Left ventricle myocardium inferior (tissue), 1 donor: ENCODE data around the gene UPF1. TPM values are rescaled to one million over a fixed set of nuclear protein-coding genes. Genes with fewer than 3 reads are reported as not detected.

Experiments used
- DNase-seq: peaks from one replicate; pipeline ENCODE4 v3.0.0-alpha.2; 2020
- H3K27ac ChIP-seq: fragments of 200-600 bp; replicated peaks from 2 replicates; pipeline ENCODE4 v1.8.0; 2021
- H3K27me3 ChIP-seq: fragments of 200-600 bp; 2 replicates; pipeline ENCODE4 v1.8.0; 2021; ENCODE audit warnings: low read depth
- H3K36me3 ChIP-seq: fragments of 200-600 bp; 2 replicates; pipeline ENCODE4 v1.8.0; 2021
- H3K4me1 ChIP-seq: fragments of 200-600 bp; 2 replicates; pipeline ENCODE4 v1.8.0; 2021
- H3K4me3 ChIP-seq: fragments of 200-600 bp; 2 replicates; pipeline ENCODE4 v1.8.0; 2021; ENCODE audit warnings: mild to moderate bottlenecking, moderate library complexity
- H3K9me3 ChIP-seq: fragments of 200-600 bp; replicated peaks from 2 replicates; pipeline ENCODE4 v1.8.0; 2021
- CTCF ChIP-seq: fragments of 200-600 bp; IDR thresholded peaks from 2 replicates; pipeline ENCODE4 v1.8.0; 2021; ENCODE audit warnings: antibody characterized with exemption, mild to moderate bottlenecking, borderline replicate concordance
- intact Hi-C: fragments of 100-400 bp; cut with micrococcal nuclease; formaldehyde crosslinking; loops from one replicate; pipeline ENCODE4 v1.11.0; 2022
- total RNA-seq: library from RNA; stranded (reverse); fragmentation: NEBNext Ultra II Directional; extraction: Animal tissue kit (Norgen Biotek cat#: 25700); gene quantifications from one replicate; pipeline ENCODE4 v1.2.1, GENCODE V29; 2021
- donor health status: DM: no; HTN: yes; CAD: no; lungs with severe emphysema.

Gene UPF1
- total RNA-seq, 1 donor from 2014 or later: 32.3 TPM

GRCh38 chr19:18794692-18795091, 37.1 kb upstream of the UPF1 start:
- Histone ChIP-seq H3K36me3 (no peaks in the 10 kb centered on the region), H3K9me3 (no peaks in the 10 kb centered on the region), H3K4me3 (no peak overlapping the region), H3K27me3 (peaks cover 98% of the 10 kb centered on the region), H3K4me1 (peaks cover 22% of the 10 kb centered on the region), H3K27ac (no peak overlapping the region)
- TF ChIP-seq CTCF: no peak
- DNase-seq: no peak
- intact Hi-C loops: no loop called here

GRCh38 chr19:18795540-18795939, 36.2 kb upstream of the UPF1 start:
- no peak for DNase-seq
- no peaks in the 10 kb centered on the region for H3K36me3 ChIP-seq
- TF ChIP-seq CTCF: no peak
- peaks cover 98% of the 10 kb centered on the region for H3K27me3 ChIP-seq
- H3K9me3 ChIP-seq: no peaks in the 10 kb centered on the region
- no peak overlapping the region for H3K27ac ChIP-seq
- intact Hi-C loops: no loop called here
- no peak overlapping the region for H3K4me3 ChIP-seq
- peaks cover 13% of the 10 kb centered on the region for H3K4me1 ChIP-seq

- Histone ChIP-seq H3K4me1 (peaks cover 6% of the 10 kb centered on the region), H3K4me3 (no peak overlapping the region), H3K27ac (no peak overlapping the region), H3K9me3 (no peaks in the 10 kb centered on the region), H3K36me3 (no peaks in the 10 kb centered on the region), H3K27me3 (peaks cover 98% of the 10 kb centered on the region)
- no peak for TF ChIP-seq CTCF
- intact Hi-C loops: no loop called here
- DNase-seq: no peak
Observed at GRCh38 chr19:18796239-18796638, 35.5 kb upstream of the UPF1 start.

- H3K4me1 ChIP-seq: peaks cover 6% of the 10 kb centered on the region
- no peak overlapping the region for H3K4me3 ChIP-seq
- H3K27ac ChIP-seq: no peak overlapping the region
- H3K36me3 ChIP-seq: no peaks in the 10 kb centered on the region
- DNase-seq: no peak
- H3K27me3 ChIP-seq: peaks cover 98% of the 10 kb centered on the region
- no peaks in the 10 kb centered on the region for H3K9me3 ChIP-seq
- no peak for TF ChIP-seq CTCF
- intact Hi-C loops: no loop called here
Observed at GRCh38 chr19:18798384-18799352, 33.1 kb upstream of the UPF1 start.

GRCh38 chr19:18799389-18799970, 32.3 kb upstream of the UPF1 start:
- no peaks in the 10 kb centered on the region for H3K9me3 ChIP-seq
- intact Hi-C loops: no loop called here
- peaks cover 6% of the 10 kb centered on the region for H3K4me1 ChIP-seq
- DNase-seq: no peak
- no peak overlapping the region for H3K27ac ChIP-seq
- H3K27me3 ChIP-seq: peaks cover 98% of the 10 kb centered on the region
- no peak for TF ChIP-seq CTCF
- no peak overlapping the region for H3K4me3 ChIP-seq
- no peaks in the 10 kb centered on the region for H3K36me3 ChIP-seq
